ENCODE measurements around the gene PLCXD1. TPM values are rescaled to one million over a fixed set of nuclear protein-coding genes. Genes with fewer than 3 reads are reported as not detected.
"Not testable (repeated sequence)": the region's sequence is repeated elsewhere in the genome, so short reads cannot be mapped to it uniquely, and the experiment has no call there.

The PLCXD1 gene
- total RNA-seq (ENCODE audit: low replicate concordance) = 7.8 and 9.5 TPM in 2 replicates

- DNase-seq (ENCODE audit: low read depth) = peak; percentile 34
- TF ChIP-seq, protein P1, sequence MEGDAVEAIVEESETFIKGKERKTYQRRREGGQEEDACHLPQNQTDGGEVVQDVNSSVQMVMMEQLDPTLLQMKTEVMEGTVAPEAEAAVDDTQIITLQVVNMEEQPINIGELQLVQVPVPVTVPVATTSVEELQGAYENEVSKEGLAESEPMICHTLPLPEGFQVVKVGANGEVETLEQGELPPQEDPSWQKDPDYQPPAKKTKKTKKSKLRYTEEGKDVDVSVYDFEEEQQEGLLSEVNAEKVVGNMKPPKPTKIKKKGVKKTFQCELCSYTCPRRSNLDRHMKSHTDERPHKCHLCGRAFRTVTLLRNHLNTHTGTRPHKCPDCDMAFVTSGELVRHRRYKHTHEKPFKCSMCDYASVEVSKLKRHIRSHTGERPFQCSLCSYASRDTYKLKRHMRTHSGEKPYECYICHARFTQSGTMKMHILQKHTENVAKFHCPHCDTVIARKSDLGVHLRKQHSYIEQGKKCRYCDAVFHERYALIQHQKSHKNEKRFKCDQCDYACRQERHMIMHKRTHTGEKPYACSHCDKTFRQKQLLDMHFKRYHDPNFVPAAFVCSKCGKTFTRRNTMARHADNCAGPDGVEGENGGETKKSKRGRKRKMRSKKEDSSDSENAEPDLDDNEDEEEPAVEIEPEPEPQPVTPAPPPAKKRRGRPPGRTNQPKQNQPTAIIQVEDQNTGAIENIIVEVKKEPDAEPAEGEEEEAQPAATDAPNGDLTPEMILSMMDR (IDR thresholded peaks at IDR 0.05; ENCODE audit: insufficient read depth, low read length) = no peak
- peak within 1 kb of the TSS; percentile 60 for H3K4me3 ChIP-seq (ENCODE audit: low read depth, low read length)
Measured at GRCh38 chrX:281166-281999, at the start of gene PLCXD1. Gene PLCXD1 (plus strand): TSS chrX:281381. CDS start chrX:284188, 2,807 bp downstream.

- DNase-seq (ENCODE audit: low read depth); H3K4me3 ChIP-seq (ENCODE audit: low read depth, low read length): not testable (repeated sequence)
Measured at GRCh38 chrX:231637-232277, 49.4 kb upstream of the PLCXD1 start.

- not testable (repeated sequence) for H3K4me3 ChIP-seq (ENCODE audit: low read depth, low read length); DNase-seq (ENCODE audit: low read depth)
Measured at GRCh38 chrX:232278-232655, 48.9 kb upstream of the PLCXD1 start.

DNA sequence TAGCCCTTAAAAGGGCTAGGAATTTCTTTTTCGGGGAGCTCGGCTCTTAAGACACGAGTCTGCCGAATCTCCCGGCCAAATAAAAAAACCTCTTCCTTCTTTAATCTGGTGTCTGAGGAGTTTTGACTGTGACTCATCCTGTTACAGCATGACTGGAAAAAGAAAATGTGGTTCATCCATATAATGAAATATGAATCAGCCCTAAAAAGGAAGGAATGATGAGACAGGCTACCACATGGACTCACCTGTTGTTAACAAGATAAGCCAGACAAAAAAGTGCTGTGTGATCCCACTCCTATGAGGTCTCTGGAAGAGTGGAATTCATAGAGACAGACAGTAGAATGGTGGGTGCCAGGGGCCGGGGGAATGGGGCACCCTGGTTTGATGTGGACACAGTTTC, 45.0 kb upstream of the PLCXD1 start:
- H3K4me3 ChIP-seq (ENCODE audit: low read depth, low read length); DNase-seq (ENCODE audit: low read depth): not testable (repeated sequence)

- no peak overlapping the region for H3K4me3 ChIP-seq (ENCODE audit: low read depth, low read length)
- TF ChIP-seq, protein P1 (IDR thresholded peaks at IDR 0.05; ENCODE audit: insufficient read depth, low read length) = no peak
- DNase-seq (ENCODE audit: low read depth) = no peak
Measured at GRCh38 chrX:250965-251364, 30.2 kb upstream of the PLCXD1 start.

DNA sequence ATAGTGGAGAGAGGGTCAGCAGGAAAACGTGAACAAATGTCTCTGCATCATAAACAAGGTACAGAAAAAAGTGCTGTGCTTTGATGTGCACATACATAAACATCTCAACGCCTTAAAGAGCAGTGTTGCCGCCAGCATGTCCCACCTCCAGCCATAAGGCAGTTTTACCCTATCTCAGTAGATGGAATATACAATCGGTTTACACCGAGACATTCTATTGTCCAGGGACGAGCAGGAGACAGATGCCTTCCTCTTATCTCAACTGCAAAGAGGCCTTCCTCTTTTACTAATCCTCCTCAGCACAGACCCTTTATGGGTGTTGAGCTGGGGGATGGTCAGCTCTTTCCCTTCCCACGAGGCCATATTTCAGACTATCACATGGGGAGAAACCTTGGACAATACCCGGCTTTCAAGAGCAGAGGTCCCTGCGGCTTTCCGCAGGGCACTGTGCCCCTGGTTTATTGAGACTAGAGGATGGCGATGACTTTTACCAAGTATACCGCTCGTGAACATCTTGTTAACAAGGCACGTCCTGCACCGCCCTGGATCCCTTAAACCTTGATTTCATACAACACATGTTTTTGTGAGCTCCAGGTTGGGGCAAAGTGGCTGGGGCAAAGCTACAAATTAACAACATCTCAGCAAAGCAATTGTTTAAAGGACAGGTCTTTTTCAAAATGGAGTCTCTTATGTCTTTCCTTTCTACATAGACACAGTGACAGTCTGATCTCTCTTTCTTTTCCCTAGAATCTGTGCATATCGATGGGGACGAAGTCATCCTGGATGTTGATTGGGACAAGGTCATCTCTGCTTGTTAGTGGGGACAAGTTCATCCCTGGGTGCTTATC, 29.6 kb upstream of the PLCXD1 start:
- not testable (repeated sequence) for H3K4me3 ChIP-seq (ENCODE audit: low read depth, low read length); DNase-seq (ENCODE audit: low read depth)

- TF ChIP-seq, protein P1 (IDR thresholded peaks at IDR 0.05; ENCODE audit: insufficient read depth, low read length) = no peak
- H3K4me3 ChIP-seq (ENCODE audit: low read depth, low read length) = no peak overlapping the region
- no peak for DNase-seq (ENCODE audit: low read depth)
Measured at GRCh38 chrX:252244-252956, 28.8 kb upstream of the PLCXD1 start.

- no peak for DNase-seq (ENCODE audit: low read depth)
- H3K4me3 ChIP-seq (ENCODE audit: low read depth, low read length) = no peak overlapping the region
- TF ChIP-seq, protein P1 (IDR thresholded peaks at IDR 0.05; ENCODE audit: insufficient read depth, low read length) = no peak
Measured at GRCh38 chrX:252957-253291, 28.3 kb upstream of the PLCXD1 start.
